Adrenal gland (tissue), 12 donors: ENCODE results near the gene FAR2. TPM values are rescaled to one million over a fixed set of nuclear protein-coding genes. Genes with fewer than 3 reads are reported as not detected.

ENCODE experiments used
- DNase-seq, 7 donors: peaks; one replicate each; pipeline ENCODE4 v3.0.0-alpha.2; 2019 to 2020
- H3K27ac ChIP-seq, 5 donors: fragments of 200-600 bp; sonication (generic) in 4 of 5; 1 replicate in 3 of 5; 2 replicates in 2 of 5; pipeline versions ENCODE4 v1.5.1 to v1.8.0; 2016 to 2020; ENCODE audit warnings: mild to moderate bottlenecking in 1 of 5
- H3K27me3 ChIP-seq: fragments of 200-600 bp; 2 replicates; pipeline ENCODE4 v1.8.0; 2021
- H3K36me3 ChIP-seq, 2 donors: fragments of 200-600 bp; replicated peaks in 1 of 2; 1 replicate in 1 of 2; 2 replicates in 1 of 2; pipeline versions ENCODE4 v1.5.1 to v1.8.0; 2018 to 2022
- H3K4me1 ChIP-seq, 2 donors: fragments of 200-600 bp; replicated peaks in 1 of 2; 1 replicate in 1 of 2; 2 replicates in 1 of 2; pipeline versions ENCODE4 v1.5.1 to v1.8.0; 2018 to 2021
- H3K4me3 ChIP-seq, 4 donors: fragments of 200-600 bp; sonication (generic) in 3 of 4; one replicate each; pipeline ENCODE4 v1.5.1; 2016 to 2018
- H3K9me3 ChIP-seq, 3 donors: fragments of 200-600 bp; sonication (generic) in 1 of 3; replicated peaks in 1 of 3; 1 replicate in 2 of 3; 2 replicates in 1 of 3; pipeline versions ENCODE4 v1.5.1 to v1.8.0; 2016 to 2021
- POLR2A ChIP-seq, 2 donors: fragments of 450-650 bp; IDR thresholded peaks; one replicate each; pipeline ENCODE4 v1.6.1; 2017; ENCODE audit warnings: antibody characterized with exemption in 2 of 2, mild to moderate bottlenecking in 2 of 2, moderate library complexity in 1 of 2
- WGBS, 4 donors: extraction: QIAGEN DNeasy Blood & Tissue Kit in 2 of 4; methylation state at CpG; one replicate each; pipeline versions ENCODE4 v1.1.5 to v1.1.7; 2013 to 2017; 5-methylcytosine and 5-hydroxymethylcytosine counted together
- intact Hi-C, 2 donors: fragments of 100-400 bp; cut with DNase I; formaldehyde crosslinking; loops; one replicate each; pipeline versions ENCODE4 v1.14.1 to v1.15.0; 2022 to 2023
- polyA plus RNA-seq, 3 donors: library from polyadenylated mRNA; stranded (reverse); fragments of 200-250 nt in 2 of 3; fragments of 350-450 nt in 1 of 3; fragmentation: Illumina TruSeq in 1 of 3; extraction: RNeasy Lipid Tissue Mini Kit (QIAGEN cat#74804) in 1 of 3; gene quantifications; one replicate each; pipeline ENCODE4 v1.2.3, GENCODE V29; 2013 to 2014
- total RNA-seq, 9 donors: library from RNA; depleted of rRNA in 4 of 9; stranded (reverse); fragments of >200 nt in 4 of 9; fragments of 120-200 nt in 1 of 9; fragmentation: NEBNext Ultra II Directional in 1 of 9; extraction: Animal tissue kit (Norgen Biotek cat#: 25700) in 1 of 9; gene quantifications; one replicate each; pipeline versions ENCODE4 v1.1.0 to v1.2.4, GENCODE V29; 2013 to 2023
- TF ChIP-seq, protein P1 (sequence below), 6 experiments: fragments of 450-650 bp in 4 of 6; fragments of 200-600 bp in 2 of 6; sonication (generic) in 1 of 6; IDR thresholded peaks; 1 replicate in 5 of 6; 2 replicates in 1 of 6; pipeline versions ENCODE4 v1.5.1 to v1.8.0; 2016 to 2021; ENCODE audit warnings: antibody characterized with exemption in 6 of 6, mild to moderate bottlenecking in 2 of 6, moderate library complexity in 1 of 6
- donor health status: healthy with polysubstance abuse.
- donor health status: Bipolar disorder and iron deficiency.
- donor health status: DM: yes; HTN: yes; CAD: no.
- donor health status: DM: no; HTN: no; CAD: no.
- donor health status: DM: no; HTN: no; CAD: no.
- donor health status: DM: yes; HTN: yes; CAD: no.

FAR2 gene
- total and polyA plus RNA-seq, 12 donors = 1.9 to 10.3 (median 4.9) TPM

DNA sequence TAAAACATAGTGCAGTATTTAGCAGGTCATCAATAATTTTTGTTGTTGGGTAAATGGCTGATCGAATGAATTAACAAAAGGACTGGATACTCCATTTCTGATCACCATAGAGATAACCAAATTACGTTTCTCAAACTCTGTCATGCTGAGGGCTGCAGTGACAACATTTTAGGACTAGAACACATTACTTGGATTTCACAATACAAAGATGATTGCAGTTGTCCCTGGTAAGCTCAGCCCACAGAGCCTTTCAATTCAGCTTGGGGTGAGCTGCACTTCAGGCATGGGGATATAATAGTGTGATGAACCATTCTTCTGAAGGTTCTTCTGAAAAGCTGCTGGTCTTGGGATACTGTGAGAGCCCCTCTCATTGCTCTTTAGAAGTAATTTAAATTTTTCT lies 74.3 kb downstream of the FAR2 start:
- no peak overlapping the region for H3K27ac ChIP-seq
- intact Hi-C loops = no loop called here
- WGBS, 4 donors = 63 to 77% (median 69%) methylated on average over 2 of the region's 2 CpGs
- no peaks in the 10 kb centered on the region for H3K36me3 ChIP-seq
- no peak for DNase-seq
- TF ChIP-seq, protein P1, sequence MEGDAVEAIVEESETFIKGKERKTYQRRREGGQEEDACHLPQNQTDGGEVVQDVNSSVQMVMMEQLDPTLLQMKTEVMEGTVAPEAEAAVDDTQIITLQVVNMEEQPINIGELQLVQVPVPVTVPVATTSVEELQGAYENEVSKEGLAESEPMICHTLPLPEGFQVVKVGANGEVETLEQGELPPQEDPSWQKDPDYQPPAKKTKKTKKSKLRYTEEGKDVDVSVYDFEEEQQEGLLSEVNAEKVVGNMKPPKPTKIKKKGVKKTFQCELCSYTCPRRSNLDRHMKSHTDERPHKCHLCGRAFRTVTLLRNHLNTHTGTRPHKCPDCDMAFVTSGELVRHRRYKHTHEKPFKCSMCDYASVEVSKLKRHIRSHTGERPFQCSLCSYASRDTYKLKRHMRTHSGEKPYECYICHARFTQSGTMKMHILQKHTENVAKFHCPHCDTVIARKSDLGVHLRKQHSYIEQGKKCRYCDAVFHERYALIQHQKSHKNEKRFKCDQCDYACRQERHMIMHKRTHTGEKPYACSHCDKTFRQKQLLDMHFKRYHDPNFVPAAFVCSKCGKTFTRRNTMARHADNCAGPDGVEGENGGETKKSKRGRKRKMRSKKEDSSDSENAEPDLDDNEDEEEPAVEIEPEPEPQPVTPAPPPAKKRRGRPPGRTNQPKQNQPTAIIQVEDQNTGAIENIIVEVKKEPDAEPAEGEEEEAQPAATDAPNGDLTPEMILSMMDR (IDR thresholded peaks at IDR 0.05) = no peak
- TF ChIP-seq POLR2A (IDR thresholded peaks at IDR 0.05) = no peak
- H3K4me3 ChIP-seq = no peak overlapping the region
- no peaks in the 10 kb centered on the region for H3K9me3 ChIP-seq
- no peaks in the 10 kb centered on the region for H3K27me3 ChIP-seq
- H3K4me1 ChIP-seq = no peaks in the 10 kb centered on the region

DNA sequence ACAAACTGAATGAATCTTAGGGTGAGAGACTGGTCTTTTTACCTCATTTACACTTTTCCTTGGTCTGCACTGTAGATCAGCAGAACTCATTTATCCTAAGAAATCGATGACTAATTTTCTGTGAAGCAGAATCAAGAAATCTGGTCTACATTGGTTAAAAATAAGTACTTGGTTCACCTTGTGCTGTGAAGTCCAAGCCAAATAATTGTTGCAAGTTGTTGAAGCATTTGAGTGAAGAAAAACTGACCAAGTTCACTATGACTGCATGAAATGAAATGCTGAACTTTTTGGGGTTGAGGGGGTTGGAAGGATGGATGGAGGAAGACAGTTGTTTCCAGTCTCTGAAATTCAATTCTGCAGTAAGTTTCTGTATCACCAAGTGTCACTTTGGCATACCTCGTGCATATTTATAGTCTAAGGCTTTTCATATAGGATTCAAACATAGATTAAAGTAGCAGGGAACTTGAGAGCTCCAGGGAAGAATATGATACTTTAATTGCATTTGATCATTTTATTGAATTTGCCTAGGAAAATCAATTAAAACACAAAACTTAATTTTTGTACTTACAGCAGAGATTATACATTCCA lies 75.0 kb downstream of the FAR2 start:
- no peaks in the 10 kb centered on the region for H3K36me3 ChIP-seq
- DNase-seq = no peak
- H3K27me3 ChIP-seq = no peaks in the 10 kb centered on the region
- 74 to 85% (median 78%) methylated on average over 2 of the region's 2 CpGs for WGBS, 4 donors
- TF ChIP-seq, protein P1 (IDR thresholded peaks at IDR 0.05) = no peak
- TF ChIP-seq POLR2A (IDR thresholded peaks at IDR 0.05) = no peak
- no peaks in the 10 kb centered on the region for H3K9me3 ChIP-seq
- H3K4me1 ChIP-seq = no peaks in the 10 kb centered on the region
- no peak overlapping the region for H3K4me3 ChIP-seq
- H3K27ac ChIP-seq = no peak overlapping the region
- intact Hi-C loops = no loop called here

DNA sequence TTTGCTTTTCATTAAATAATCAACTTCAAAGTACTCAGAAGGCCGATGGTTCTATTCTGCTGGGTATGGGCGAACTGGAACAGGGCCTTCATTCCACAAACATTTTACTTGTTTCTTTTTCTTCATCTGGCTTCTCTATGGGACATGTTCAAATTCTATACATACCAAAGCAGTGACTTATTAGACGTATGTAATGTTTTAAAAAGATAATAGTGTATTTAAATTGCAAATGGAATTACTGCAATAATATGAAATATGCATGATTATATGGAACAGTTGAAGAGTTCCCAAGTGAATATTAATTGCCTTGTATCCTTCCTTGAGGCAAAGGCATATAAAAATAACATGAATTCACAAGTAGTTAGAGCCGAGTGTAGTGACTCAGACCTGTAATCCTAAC lies 75.5 kb downstream of the FAR2 start:
- no peaks in the 10 kb centered on the region for H3K9me3 ChIP-seq
- H3K36me3 ChIP-seq = no peaks in the 10 kb centered on the region
- H3K27ac ChIP-seq = no peak overlapping the region
- intact Hi-C loops = no loop called here
- H3K27me3 ChIP-seq = no peaks in the 10 kb centered on the region
- no peak overlapping the region for H3K4me3 ChIP-seq
- TF ChIP-seq, protein P1 (IDR thresholded peaks at IDR 0.05) = no peak
- TF ChIP-seq POLR2A (IDR thresholded peaks at IDR 0.05) = no peak
- no peaks in the 10 kb centered on the region for H3K4me1 ChIP-seq
- DNase-seq = no peak
- 62 to 82% (median 71%) methylated on average over 4 of the region's 4 CpGs for WGBS, 4 donors

DNA sequence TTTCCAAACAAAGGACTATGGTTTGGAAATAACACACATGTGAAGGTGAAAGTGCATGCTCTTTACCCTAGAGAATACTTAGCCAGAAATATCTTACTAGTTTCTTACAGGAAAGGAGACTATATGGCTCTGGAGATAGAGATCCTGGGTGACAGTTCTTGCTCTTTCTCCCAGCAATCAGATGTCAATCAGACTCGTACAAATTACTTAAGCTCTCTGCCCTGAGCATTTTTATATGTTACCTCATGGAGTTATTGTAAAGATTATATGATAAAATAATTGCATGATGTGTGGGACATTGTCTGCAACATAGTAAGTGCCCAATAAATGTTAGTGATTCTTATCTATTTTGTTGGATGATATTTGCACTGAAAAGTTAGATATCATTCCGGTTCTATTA lies 76.8 kb downstream of the FAR2 start:
- Histone ChIP-seq H3K27me3 (no peaks in the 10 kb centered on the region), H3K9me3 (no peaks in the 10 kb centered on the region), H3K4me1 (no peaks in the 10 kb centered on the region), H3K27ac (no peak overlapping the region), H3K4me3 (no peak overlapping the region), H3K36me3 (no peaks in the 10 kb centered on the region)
- WGBS, 4 donors = 55 to 86% (median 69%) methylated on average over 2 of the region's 2 CpGs
- intact Hi-C loops = no loop called here
- no peak for DNase-seq
- TF ChIP-seq, protein P1 (IDR thresholded peaks at IDR 0.05) = no peak
- no peak for TF ChIP-seq POLR2A (IDR thresholded peaks at IDR 0.05)
